ENCODE measurements around the gene SPTSSA. TPM values are rescaled to one million over a fixed set of nuclear protein-coding genes. Genes with fewer than 3 reads are reported as not detected.
"Not testable (repeated sequence)": the region's sequence is repeated elsewhere in the genome, so short reads cannot be mapped to it uniquely, and the experiment has no call there.

The SPTSSA gene
- polyA plus RNA-seq, 1 of the 3 experiments (the other 2 are of a cell fraction) = 39.5 TPM

DNA sequence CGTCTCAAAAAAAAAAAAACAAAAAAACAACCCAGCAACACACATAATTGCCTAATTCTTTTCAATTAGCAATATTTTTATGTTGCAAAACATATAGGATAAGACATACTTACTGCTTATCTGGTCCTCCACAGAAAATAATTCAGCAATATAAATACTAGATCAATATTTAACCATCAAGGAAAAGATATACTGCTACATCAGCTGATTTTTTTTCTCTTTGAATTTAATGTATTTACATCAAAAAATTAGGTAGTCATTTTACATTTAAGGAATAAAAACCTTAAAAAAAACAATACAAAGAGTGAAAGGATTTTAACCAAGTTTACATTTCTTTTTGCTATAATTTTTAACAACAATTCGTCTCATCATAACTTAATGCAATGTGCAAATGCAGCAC, 28.1 kb downstream of the SPTSSA start:
- WGBS (ENCODE audit: low lambda C conversion rate) = 97% methylated on average over 2 of the region's 2 CpGs
- H3F3A ChIP-seq (replicated peaks; ENCODE audit: insufficient read depth) = peaks cover 10% of the 10 kb centered on the region
- H3K27me3 ChIP-seq (ENCODE audit: insufficient read depth) = no peaks in the 10 kb centered on the region
- H3K27ac ChIP-seq (ENCODE audit: low read depth in 2 of 2, low read length in 1 of 2) = no peak overlapping the region
- H3K4me3 ChIP-seq (ENCODE audit: low read depth in 2 of 2, low read length in 1 of 2) = no peak overlapping the region
- H3K4me2 ChIP-seq = no peak overlapping the region
- H4K20me1 ChIP-seq (ENCODE audit: insufficient read depth) = peaks cover 5% of the 10 kb centered on the region; the same call in 1 of the 2 replicates
- H2AFZ ChIP-seq (ENCODE audit: low read depth) = no peak overlapping the region
- H3K4me1 ChIP-seq (ENCODE audit: control insufficient read depth in 1 of 2, insufficient read depth in 2 of 2, low read depth in 1 of 2, low read length in 1 of 2) = no peaks in the 10 kb centered on the region; a peak in 1 of 4 replicates
- peaks cover 0 to 15% of the 10 kb centered on the region in 2 experiments for H3K36me3 ChIP-seq (replicated peaks in 1 of 2; ENCODE audit: control insufficient read depth in 1 of 2, insufficient read depth in 2 of 2, low read length in 1 of 2)
- CTCF ChIA-PET = no interaction called here
- TF ChIP-seq RXRA (IDR thresholded peaks at IDR 0.05; ENCODE audit: borderline replicate concordance, low read depth) (no peak), MXI1 (IDR thresholded peaks at IDR 0.05; ENCODE audit: low read depth, low read length) (no peak), YY1 (IDR thresholded peaks at IDR 0.05; ENCODE audit: low read depth) (no peak), ZBTB33 (IDR thresholded peaks at IDR 0.05; ENCODE audit: borderline replicate concordance, low read depth) (no peak), RFX5 (IDR thresholded peaks at IDR 0.05; ENCODE audit: low read length) (no peak), FOSL2 (IDR thresholded peaks at IDR 0.05; ENCODE audit: borderline replicate concordance, low read depth) (no peak), EP300 (IDR thresholded peaks at IDR 0.05; ENCODE audit: borderline replicate concordance in 1 of 2, low read depth in 1 of 2, low read length in 1 of 2) (no peak), FOXJ3 (CRISPR knock-in tag; IDR thresholded peaks at IDR 0.05) (no peak), RAD21 (IDR thresholded peaks at IDR 0.05; ENCODE audit: low read length) (no peak)
- TF ChIP-seq, protein P1, sequence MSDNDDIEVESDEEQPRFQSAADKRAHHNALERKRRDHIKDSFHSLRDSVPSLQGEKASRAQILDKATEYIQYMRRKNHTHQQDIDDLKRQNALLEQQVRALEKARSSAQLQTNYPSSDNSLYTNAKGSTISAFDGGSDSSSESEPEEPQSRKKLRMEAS (IDR thresholded peaks at IDR 0.05; ENCODE audit: low read depth) = no peak
- POLR2A ChIA-PET = no interaction called here
- no peaks in the 10 kb centered on the region for H3K9me2 ChIP-seq
- no peak for DNase-seq
- H3K9me3 ChIP-seq = no peaks in the 10 kb centered on the region
- no peak overlapping the region for H3K9ac ChIP-seq
- peaks cover 2% of the 10 kb centered on the region; the same call in 1 of the 2 replicates for H3K79me2 ChIP-seq (ENCODE audit: insufficient read depth)

DNA sequence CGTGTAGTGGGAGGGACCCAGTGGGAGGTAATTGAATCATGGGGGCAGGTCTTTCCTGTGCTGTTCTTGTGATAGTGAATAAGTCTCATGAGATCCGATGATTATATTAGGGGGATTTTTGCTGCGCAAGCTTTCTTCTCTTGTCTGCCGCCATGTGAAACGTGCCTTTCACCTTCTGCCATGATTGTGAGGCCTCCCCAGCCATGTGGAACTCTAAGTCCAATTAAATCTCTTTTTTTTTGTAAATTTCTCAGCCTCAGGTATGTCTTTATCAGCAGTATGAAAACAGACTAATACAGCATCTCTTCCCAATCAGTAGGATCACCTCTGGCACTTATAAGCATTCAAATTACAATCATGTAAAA, 34.0 kb downstream of the SPTSSA start:
- WGBS (ENCODE audit: low lambda C conversion rate) = 80% methylated on average over 5 of the region's 5 CpGs
- CTCF ChIA-PET, POLR2A ChIA-PET: not testable (repeated sequence)

More for the DNA sequence above, 34.0 kb downstream of the SPTSSA start:
- H3K27ac ChIP-seq (ENCODE audit: low read depth in 2 of 2, low read length in 1 of 2); H3K4me2 ChIP-seq; H3K9me3 ChIP-seq; H4K20me1 ChIP-seq (ENCODE audit: insufficient read depth); H3K36me3 ChIP-seq (replicated peaks in 1 of 2; ENCODE audit: control insufficient read depth in 1 of 2, insufficient read depth in 2 of 2, low read length in 1 of 2); H3F3A ChIP-seq (replicated peaks; ENCODE audit: insufficient read depth); H2AFZ ChIP-seq (ENCODE audit: low read depth); H3K27me3 ChIP-seq (ENCODE audit: insufficient read depth); H3K9ac ChIP-seq; H3K4me3 ChIP-seq (ENCODE audit: low read depth in 2 of 2, low read length in 1 of 2); H3K79me2 ChIP-seq (ENCODE audit: insufficient read depth); DNase-seq; H3K9me2 ChIP-seq; H3K4me1 ChIP-seq (ENCODE audit: control insufficient read depth in 1 of 2, insufficient read depth in 2 of 2, low read depth in 1 of 2, low read length in 1 of 2): not testable (repeated sequence)

Data from SK-N-SH (cell line).